HL-60 (cell line): ENCODE results near the gene SFT2D3.

Experiments
- CTCF ChIP-seq: IDR thresholded peaks from one replicate; pipeline ENCODE4 v1.5.1; 2011; ENCODE audit warnings: low read length, control low read depth, inconsistent platforms; ENCODE audit not compliant: insufficient read depth
- GABPA ChIP-seq: IDR thresholded peaks from 2 replicates; pipeline ENCODE4 v1.6.1; 2012; ENCODE audit warnings: low read depth
- POLR2AphosphoS5 ChIP-seq: IDR thresholded peaks from 2 replicates; pipeline ENCODE4 v1.6.1; 2012; ENCODE audit warnings: low read depth
- TF ChIP-seq, protein P1 (sequence below): IDR thresholded peaks from 2 replicates; pipeline ENCODE4 v1.6.1; 2012; ENCODE audit warnings: low read depth; ENCODE audit not compliant: insufficient replicate concordance

DNA sequence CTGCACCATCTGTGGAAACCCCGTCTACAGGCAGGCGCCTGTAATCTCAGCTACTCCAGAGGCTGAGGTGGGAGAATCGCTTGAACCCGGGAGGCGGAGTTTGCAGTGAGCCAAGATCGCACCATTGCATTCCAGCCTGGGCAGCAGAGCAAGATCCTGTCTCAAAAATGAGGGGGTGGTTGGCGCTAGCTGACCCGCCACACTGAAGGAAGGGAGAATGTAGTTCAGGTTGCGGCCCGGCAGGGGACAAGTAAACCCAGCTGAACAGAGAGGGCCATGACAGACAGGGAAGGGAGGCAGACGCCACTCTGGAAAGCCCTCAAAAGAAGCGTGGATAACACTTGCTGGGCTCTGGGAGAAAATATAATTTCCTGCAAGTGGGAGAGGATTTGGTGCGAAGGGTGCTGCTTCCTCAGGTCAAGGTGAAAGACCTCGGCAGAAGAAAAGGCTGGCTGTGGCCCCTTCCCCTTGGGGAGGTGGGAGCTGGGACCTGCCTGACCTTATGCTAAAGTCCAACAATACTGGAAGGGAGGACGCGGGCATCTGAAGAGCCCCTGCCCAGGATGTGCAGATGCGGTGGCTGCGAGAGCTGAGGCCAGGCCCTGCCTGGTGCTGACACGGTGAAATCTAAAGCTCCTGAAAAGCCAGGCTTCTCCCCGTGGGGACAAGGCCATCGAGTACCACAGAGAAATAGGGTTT, 3.7 kb upstream of the SFT2D3 start:
- TF ChIP-seq CTCF (no peak), POLR2AphosphoS5 (no peak), GABPA (no peak)
- TF ChIP-seq, protein P1, sequence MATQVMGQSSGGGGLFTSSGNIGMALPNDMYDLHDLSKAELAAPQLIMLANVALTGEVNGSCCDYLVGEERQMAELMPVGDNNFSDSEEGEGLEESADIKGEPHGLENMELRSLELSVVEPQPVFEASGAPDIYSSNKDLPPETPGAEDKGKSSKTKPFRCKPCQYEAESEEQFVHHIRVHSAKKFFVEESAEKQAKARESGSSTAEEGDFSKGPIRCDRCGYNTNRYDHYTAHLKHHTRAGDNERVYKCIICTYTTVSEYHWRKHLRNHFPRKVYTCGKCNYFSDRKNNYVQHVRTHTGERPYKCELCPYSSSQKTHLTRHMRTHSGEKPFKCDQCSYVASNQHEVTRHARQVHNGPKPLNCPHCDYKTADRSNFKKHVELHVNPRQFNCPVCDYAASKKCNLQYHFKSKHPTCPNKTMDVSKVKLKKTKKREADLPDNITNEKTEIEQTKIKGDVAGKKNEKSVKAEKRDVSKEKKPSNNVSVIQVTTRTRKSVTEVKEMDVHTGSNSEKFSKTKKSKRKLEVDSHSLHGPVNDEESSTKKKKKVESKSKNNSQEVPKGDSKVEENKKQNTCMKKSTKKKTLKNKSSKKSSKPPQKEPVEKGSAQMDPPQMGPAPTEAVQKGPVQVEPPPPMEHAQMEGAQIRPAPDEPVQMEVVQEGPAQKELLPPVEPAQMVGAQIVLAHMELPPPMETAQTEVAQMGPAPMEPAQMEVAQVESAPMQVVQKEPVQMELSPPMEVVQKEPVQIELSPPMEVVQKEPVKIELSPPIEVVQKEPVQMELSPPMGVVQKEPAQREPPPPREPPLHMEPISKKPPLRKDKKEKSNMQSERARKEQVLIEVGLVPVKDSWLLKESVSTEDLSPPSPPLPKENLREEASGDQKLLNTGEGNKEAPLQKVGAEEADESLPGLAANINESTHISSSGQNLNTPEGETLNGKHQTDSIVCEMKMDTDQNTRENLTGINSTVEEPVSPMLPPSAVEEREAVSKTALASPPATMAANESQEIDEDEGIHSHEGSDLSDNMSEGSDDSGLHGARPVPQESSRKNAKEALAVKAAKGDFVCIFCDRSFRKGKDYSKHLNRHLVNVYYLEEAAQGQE = no peak
